ENCODE results near the gene SUN2. TPM values are rescaled to one million over a fixed set of nuclear protein-coding genes. Genes with fewer than 3 reads are reported as not detected.

SUN2 gene
- total and polyA plus RNA-seq, 2 of the 4 experiments (the other 2 are of a cell fraction): 27.8 to 50.0 TPM

GRCh38 chr22:38717244-38717643 is 38.6 kb downstream of the SUN2 start:
- Histone ChIP-seq H3K9ac (ENCODE audit: low read depth, low read length) (no peak overlapping the region), H2BK5ac (ENCODE audit: low read depth, low read length, poor library complexity, severe bottlenecking) (no peak overlapping the region), H3K27me3 (ENCODE audit: control insufficient read depth, insufficient read depth, low read length) (no peaks in the 10 kb centered on the region), H3K4me2 (ENCODE audit: low read depth, low read length) (no peak overlapping the region), H2AFZ (replicated peaks; ENCODE audit: low read length, poor library complexity) (no peak overlapping the region), H2AK9ac (replicated peaks; ENCODE audit: low read depth, low read length, poor library complexity) (no peak overlapping the region), H3K9me1 (ENCODE audit: insufficient read depth, low read length) (peaks cover 35% of the 10 kb centered on the region), H3K27ac (ENCODE audit: insufficient read depth, low read length) (no peak overlapping the region), H2BK120ac (ENCODE audit: low read depth, low read length) (no peak overlapping the region), H3K79me1 (ENCODE audit: low read depth in 1 of 2, low read length in 2 of 2) (peaks cover 41 to 84% of the 10 kb centered on the region in 2 experiments), H3K4me3 (ENCODE audit: insufficient read depth, low read depth, low read length) (no peak overlapping the region), H4K5ac (ENCODE audit: low read depth, low read length) (no peak overlapping the region), H3K14ac (replicated peaks; ENCODE audit: low read depth, low read length) (no peak overlapping the region), H2BK15ac (ENCODE audit: low read depth, low read length) (no peak overlapping the region), H4K8ac (ENCODE audit: low read depth in 2 of 2, low read length in 2 of 2) (no peak overlapping the region), H2AK5ac (ENCODE audit: low read depth, low read length) (0 out of 2 replicates have a peak overlapping the region, but pooled peaks have one; percentile 1), H4K20me1 (ENCODE audit: insufficient read depth, low read length) (peaks cover 61% of the 10 kb centered on the region), H3K18ac (ENCODE audit: low read depth, low read length) (no peak overlapping the region), H3K23ac (ENCODE audit: low read depth, low read length) (no peak overlapping the region), H3K56ac (ENCODE audit: extremely low read depth, insufficient read depth, low read length) (no peak overlapping the region), H2BK20ac (ENCODE audit: low read depth, low read length) (no peak overlapping the region), H3K4me1 (ENCODE audit: control insufficient read depth, insufficient read depth, low read length) (peaks cover 4% of the 10 kb centered on the region), H4K91ac (ENCODE audit: insufficient read depth, low read depth, low read length) (no peak overlapping the region), H3K9me3 (ENCODE audit: control insufficient read depth, insufficient read depth, low read length) (no peaks in the 10 kb centered on the region), H3K4ac (ENCODE audit: low read depth, low read length) (no peak overlapping the region), H3K36me3 (ENCODE audit: control insufficient read depth, insufficient read depth, low read length) (peaks cover 28% of the 10 kb centered on the region)
- TF ChIP-seq NFE2L2 (IDR thresholded peaks at IDR 0.05; ENCODE audit: low read depth, low read length): no peak
- no peak for TF ChIP-seq RFX5 (IDR thresholded peaks at IDR 0.05; ENCODE audit: low read depth, low read length)
- TF ChIP-seq CHD1 (IDR thresholded peaks at IDR 0.05; ENCODE audit: low read depth, low read length): no peak
- TF ChIP-seq CEBPB (IDR thresholded peaks at IDR 0.05; ENCODE audit: low read depth, low read length): no peak
- in situ Hi-C loops (cut with MboI; ENCODE audit: low sequenced_read_pairs) (no loop called here), dilution Hi-C loops (cut with HindIII; ENCODE audit: low sequenced_read_pairs, unreplicated experiment) (no loop called here), intact Hi-C loops (cut with micrococcal nuclease) (no loop called here)
- ChIA-PET CTCF (no interaction called here), POLR2A (ENCODE audit: unreplicated experiment) (no interaction called here)
- WGBS, 2 experiments (ENCODE audit: extremely low coverage in 2 of 2, insufficient read length in 1 of 2): 80% methylated on average over 1 of the region's 6 CpGs; no CpG with 5 or more reads in 1 of the 2 experiments
- DNase-seq (no peak), ATAC-seq (ENCODE audit: low read depth) (no peak)
- no TSS peak for BruUV-seq (replicated peaks)
